HG03159 (cell line): Measurements from ENCODE around the gene ZBTB42.
"Not testable (repeated sequence)": the region's sequence is repeated elsewhere in the genome, so short reads cannot be mapped to it uniquely, and the experiment has no call there.

Experiments used
- ATAC-seq: cut with Tn5 transposase; IDR thresholded peaks from one replicate; pipeline ENCODE4 v1.9.1; 2021; ENCODE audit warnings: mild to moderate bottlenecking, moderate library complexity; ENCODE audit not compliant: unreplicated experiment

The ZBTB42 gene

GRCh38 chr14:104836171-104836935 lies 35.5 kb downstream of the ZBTB42 start:
- not testable (repeated sequence) for ATAC-seq

DNA sequence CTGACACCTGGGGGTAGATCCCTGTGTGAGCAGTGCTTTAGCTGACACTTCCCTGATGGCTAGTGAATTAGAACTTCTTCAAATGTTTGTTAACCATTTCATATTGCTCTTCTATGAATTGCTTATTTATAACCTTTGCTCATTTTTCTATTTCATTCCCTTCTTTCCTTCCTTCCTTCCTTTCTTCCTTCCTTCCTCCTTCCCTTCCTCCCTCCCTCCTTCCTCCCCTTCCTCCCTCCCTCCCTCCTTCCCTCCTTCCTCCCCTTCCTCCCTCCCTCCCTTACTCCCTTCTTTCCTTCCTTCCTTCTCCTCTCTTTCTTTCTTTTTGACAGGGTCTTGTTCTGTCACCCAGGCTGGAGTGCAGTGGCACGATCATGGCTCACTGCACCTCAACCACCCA lies 40.8 kb downstream of the ZBTB42 start:
- ATAC-seq = no peak

- no peak for ATAC-seq
Observed at GRCh38 chr14:104843006-104843405, 42.1 kb downstream of the ZBTB42 start.

DNA sequence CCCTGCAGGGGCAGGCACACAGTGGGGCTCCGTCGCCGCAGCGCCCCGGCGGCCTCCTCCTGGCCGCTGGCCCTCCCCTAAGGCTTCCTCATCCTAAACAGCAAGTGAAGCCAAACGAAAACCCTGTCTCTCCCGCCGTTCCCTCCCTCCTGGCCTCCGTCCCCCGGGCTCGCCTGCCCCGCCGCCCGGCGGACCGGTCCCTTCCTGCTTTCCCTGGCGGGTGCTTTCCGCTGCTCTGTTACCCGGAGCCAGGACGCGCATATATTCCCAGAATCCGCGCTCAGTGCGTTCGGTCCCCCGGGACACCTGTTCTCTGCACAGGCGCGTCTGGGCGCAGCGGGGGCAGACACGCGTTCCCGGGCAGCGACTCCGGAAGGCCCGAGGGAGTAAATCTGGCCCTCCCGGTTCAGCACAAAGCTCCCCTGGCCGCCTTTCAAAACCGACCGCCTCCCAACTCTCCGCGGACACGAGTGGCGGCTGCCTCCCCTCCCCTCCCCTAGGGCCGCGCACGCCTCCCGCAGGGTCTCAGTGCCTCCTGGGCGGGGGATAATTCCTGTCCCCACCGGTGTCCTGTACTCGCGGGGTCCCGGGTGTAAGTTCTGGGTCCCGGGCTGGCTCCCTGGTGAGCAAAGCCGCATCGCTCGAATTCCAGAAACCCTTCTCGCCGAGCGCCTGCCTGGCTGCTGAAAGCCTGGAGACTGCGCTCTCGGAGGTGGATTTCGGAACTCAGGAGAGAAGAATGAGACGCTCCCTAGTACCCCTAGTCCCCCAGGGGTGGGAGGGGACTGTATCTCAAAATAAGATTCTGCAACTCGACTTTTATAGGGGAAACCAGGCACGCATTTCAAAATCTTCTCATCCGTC lies 42.8 kb downstream of the ZBTB42 start:
- ATAC-seq = no peak

DNA sequence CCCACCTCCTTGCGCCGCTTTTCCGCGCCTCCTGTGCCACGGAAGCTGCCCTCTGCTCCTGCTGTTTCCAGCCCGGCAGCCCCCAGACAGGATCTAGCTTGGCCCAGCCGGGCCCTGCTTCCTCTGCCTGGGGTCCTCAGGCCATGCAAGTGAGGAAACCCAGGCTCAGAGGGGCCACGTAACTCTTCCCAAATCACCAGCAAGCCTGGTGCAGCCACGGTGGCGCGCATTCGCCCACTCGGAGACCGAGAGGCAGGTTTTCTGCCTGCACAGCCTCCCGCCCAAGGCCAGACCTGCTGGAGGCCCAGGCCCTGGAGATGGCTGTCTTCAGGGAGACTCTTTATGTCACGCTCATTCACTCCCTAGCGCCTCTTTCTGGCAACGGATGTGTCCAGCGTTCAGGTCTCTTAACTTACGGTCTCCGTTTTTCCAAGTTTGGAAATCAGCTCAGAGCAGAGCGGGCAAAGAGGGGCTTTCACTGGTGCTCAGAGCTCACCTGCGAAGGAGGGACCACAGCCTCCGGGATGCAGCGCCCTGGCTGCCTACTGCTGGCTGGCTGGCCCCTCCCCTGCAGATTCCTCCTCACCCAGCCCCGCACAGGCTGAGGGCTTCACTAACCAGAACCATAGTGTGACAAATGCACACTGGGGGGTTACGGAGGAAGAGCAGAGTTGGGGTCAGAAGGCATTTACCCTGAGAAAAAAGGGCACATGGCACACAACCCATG lies 43.6 kb downstream of the ZBTB42 start:
- ATAC-seq = no peak

DNA sequence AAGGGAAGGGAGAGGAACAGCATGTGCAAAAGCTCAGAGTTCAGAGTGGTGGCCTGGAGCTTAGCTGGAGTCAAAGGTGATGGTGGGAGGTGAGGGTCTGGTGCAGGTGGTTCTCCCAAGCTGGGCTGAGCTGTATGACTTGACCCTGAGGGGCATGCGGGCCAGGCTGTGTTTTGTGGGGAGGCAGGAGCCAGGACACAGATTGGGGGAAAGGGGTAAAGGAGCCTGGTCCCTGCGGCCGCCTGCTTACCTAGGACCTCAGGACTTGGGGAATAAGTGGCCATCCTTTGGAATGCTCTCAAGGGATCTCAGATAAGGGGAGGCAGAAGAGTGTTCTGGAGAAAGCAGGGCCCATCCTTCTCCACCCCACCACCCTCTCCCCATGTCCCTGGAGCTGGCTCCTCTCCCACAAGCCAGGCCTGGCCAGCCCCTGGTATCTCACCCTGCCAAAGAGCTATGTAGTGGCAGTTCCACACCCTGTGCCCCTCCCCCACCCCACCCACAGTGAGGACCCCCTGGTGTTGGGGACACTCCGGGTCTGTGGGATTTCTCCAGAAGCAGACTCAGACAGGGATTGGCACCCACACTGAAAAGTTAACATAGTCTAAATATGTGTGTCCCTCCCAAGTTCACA lies 44.2 kb downstream of the ZBTB42 start:
- ATAC-seq = no peak

GRCh38 chr14:104845834-104846441 lies 45.0 kb downstream of the ZBTB42 start:
- ATAC-seq = no peak

DNA sequence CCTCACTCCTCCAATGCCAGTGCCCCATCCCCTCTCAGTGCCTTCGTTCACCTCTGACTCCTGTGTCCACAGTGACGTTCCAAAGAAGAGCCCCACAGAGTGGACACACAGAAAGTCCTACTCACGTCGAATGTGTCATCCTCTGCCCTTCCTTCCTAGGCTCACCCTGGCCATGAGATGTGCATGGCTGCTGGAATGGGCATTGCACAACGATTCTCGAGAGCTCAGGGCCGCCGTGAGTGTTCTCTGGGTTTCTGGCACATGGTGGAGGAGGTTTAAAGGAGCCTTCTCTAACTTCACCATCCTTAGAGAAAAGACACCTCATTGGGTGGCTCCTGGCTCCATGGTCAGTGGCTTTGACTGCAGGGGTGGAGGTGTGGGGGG lies 51.4 kb downstream of the ZBTB42 start:
- ATAC-seq = no peak
